Renal cortical epithelial cell (primary cell): Measurements from ENCODE around the gene CLEC4F. TPM values are rescaled to one million over a fixed set of nuclear protein-coding genes. Genes with fewer than 3 reads are reported as not detected.
A peak's percentile ranks its signal among the peaks of the same experiment; 100 is the strongest.

ENCODE experiments used
- DNase-seq: peaks from one replicate; pipeline ENCODE4 v3.0.0-alpha.2; 2011; ENCODE audit warnings: low read depth
- total RNA-seq: library from RNA; depleted of rRNA; stranded (reverse); fragments of >200 nt; gene quantifications from 2 replicates; pipeline ENCODE4 v1.2.3, GENCODE V29; 2014

The CLEC4F gene, protein sequence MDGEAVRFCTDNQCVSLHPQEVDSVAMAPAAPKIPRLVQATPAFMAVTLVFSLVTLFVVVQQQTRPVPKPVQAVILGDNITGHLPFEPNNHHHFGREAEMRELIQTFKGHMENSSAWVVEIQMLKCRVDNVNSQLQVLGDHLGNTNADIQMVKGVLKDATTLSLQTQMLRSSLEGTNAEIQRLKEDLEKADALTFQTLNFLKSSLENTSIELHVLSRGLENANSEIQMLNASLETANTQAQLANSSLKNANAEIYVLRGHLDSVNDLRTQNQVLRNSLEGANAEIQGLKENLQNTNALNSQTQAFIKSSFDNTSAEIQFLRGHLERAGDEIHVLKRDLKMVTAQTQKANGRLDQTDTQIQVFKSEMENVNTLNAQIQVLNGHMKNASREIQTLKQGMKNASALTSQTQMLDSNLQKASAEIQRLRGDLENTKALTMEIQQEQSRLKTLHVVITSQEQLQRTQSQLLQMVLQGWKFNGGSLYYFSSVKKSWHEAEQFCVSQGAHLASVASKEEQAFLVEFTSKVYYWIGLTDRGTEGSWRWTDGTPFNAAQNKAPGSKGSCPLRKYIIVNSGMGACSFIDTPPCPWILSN
- not detected in 2 replicates for total RNA-seq

- no peak for DNase-seq
Measured at GRCh38 chr2:70820499-70820898, at the start of gene CLEC4F. Gene CLEC4F (minus strand): TSS chr2:70820599. CDS start chr2:70820523, 76 bp downstream.

DNA sequence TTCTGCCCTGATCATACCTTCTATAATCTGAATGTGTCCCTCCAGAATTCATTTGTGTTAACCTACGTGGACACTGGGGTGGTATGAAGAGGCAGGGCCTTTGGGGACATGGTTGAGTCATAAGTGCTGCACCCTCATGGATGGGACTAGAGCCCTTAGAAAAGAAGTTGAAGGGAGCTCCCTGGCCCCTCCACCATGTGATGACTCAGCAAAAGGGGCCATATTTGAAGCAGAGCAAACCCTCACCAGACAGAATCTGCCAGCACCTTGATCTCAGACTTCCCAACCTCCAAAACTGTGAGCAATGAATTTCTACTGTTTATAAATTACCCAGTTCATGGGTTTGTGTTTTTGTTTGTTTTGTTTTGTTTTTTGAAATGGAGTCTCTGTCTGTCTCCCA, 48.6 kb upstream of the CLEC4F start:
- no peak for DNase-seq

DNA sequence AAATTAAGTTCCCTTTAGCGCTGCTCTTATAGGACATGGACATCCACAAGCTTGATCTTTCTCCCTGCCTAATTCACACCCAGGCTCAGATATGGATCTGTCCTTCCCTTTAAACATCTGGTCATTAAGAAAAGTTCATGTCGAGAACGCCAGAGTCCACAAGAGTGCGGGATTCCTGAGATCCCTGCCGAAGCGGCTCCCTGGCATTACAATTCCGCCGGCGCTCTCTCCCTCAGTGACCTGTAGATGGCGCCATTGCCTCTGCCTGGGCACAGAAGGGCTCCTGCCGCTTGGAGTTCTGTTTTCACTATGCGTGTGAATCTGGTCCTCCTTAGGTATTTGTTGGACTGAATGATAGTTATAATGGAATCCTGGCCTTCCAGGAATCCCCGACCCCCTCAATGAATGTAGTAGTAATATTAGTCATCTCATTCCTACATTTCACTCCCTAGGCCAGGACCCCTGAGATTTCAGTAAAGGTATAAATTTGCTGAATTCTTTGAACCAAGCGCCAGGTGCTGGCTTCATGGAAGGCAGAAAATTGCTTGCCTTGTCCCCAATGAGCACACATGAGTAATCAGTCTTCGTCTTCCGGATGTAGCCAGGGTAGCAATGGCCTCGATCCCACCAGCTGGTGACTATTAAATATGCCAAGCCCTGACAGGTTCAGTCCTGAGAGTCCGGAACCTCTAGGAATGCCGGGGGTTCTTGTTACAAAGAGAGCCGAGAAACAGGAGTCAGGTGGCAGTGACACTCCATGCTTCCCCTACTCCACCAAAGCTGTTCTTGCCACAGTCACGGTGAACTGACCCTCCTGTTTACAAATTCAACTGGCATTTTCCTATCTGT, 41.6 kb upstream of the CLEC4F start:
- DNase-seq = peak; percentile 50

- DNase-seq = no peak
Measured at GRCh38 chr2:70855667-70856066, 35.3 kb upstream of the CLEC4F start.

GRCh38 chr2:70854411-70854810, 34.0 kb upstream of the CLEC4F start:
- no peak for DNase-seq

DNA sequence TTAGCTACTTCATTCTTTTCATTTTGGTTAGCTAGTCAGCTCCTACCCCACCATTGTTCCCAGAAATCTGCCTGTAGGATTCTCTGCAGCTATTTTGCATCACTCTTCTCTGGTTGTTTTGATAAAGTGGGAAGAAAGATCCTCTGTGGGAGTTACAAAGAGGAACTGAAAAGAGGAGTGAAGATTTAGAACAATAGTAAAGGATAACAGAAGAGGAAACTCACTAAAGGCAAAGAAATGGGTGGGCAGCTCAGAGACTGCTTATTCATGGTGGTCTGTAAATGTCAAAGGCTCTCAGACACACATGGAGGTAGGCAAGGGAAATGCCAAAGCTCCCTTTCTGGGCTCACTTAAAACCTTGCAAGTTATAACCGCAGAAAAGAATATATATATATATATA, 32.4 kb upstream of the CLEC4F start:
- no peak for DNase-seq

DNA sequence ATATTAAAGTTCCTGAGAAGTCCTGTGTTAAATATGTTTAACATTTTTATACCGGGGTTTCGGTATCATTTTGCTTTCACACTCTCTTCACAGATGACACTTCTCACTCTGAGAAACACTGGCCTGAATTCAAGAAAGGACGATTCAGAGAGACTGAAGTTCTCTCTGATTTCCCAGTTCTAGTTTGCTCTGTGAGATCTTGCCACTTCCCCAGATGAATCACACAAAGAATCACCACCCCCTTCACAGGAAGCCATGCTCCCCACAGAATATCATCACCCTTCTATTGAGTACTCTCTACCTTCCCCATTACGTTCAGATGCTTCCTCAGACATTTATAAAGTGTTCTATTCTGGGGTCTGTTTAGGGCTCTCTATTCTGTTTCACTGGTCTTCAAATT, 31.3 kb upstream of the CLEC4F start:
- no peak for DNase-seq

- no peak for DNase-seq
Measured at GRCh38 chr2:70850925-70851324, 30.5 kb upstream of the CLEC4F start.

DNA sequence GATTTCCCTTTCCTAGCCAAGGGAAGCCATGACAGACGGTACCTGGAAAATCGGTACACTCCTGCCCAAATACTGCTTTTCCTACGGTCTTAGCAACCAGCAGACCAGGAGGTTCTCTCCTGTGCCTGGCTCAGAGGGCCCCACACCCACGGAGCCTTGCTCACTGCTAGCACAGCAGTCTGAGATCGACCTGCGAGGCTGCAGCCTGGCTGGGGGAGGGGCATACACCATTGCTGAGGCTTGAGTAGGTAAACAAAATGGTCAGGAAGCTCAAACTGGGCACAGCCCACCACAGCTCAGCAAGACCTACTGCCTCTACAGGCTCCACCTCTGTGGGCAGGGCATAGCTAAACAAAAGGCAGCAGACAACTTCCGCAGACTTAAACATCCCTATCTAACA, 22.0 kb upstream of the CLEC4F start:
- DNase-seq = no peak

DNA sequence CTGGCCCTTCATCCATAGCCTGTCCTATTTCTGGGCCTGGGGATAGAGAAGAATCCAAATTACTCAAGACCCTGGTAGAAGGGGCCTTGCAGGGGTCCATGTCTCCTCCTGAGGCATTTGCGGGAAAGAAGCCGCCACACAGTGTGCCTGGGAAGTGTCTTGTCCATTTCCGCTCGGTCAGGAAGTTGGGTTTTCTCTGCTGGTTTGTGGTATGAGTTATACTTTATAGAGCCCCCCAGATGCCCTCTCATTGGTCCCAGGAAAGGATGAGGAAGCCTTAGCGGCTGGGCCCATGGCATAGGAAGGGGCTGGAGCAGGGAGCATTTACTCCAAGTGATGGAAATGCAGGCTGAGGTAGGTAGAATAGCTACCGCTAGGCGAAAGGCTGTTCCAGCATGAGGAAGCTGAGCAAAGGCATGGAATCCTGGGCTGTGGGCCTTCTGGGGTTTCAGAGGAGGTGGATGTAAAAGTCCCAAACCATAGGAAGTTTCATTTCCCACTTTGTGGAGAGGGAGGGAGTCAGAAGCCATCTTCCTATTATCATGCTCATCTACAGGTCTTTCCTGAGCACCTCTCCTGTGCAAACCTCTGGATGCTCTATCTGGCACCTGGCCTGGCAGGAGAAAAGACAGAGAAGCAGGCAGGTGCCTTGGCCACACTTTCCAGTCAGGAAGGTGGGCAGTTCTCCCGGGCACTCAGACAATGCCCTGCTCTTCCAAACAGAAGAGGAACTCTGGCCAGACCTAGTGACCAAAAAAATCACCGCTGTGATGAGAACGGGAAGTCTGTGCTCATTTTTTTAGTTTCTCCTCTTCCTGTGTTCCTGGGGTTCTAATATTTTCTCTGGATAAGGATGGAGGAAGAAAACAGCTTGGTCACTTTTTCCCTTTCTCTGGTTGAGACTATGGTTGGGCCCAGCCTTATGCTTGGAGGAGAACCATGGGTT, 17.9 kb upstream of the CLEC4F start:
- no peak for DNase-seq

- no peak for DNase-seq
Measured at GRCh38 chr2:70835643-70836042, 15.2 kb upstream of the CLEC4F start, which contains the start of gene CD207. Gene CD207 (minus strand): TSS chr2:70835816. CDS start chr2:70835776, 40 bp downstream.

- DNase-seq = no peak
Measured at GRCh38 chr2:70834881-70835280, 14.5 kb upstream of the CLEC4F start.

DNA sequence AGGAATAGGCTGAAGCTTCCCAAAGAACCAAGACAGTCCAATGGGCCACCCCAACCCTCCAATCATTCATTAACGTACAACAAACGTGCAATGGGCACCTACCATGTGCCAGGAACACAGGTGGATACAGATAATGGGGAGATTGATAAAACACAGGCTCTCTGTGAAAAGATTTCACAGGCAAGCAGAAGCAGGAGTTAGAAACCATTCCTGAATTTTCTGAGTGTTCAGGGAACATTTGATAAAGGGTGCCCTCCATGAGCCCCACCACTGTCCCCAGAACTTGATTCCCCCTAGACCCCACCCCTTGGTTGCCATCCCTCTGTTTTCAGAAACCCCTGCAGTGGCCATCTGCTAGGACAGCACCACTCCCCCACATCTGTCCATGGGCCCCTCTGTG, 13.7 kb upstream of the CLEC4F start:
- DNase-seq = no peak

DNA sequence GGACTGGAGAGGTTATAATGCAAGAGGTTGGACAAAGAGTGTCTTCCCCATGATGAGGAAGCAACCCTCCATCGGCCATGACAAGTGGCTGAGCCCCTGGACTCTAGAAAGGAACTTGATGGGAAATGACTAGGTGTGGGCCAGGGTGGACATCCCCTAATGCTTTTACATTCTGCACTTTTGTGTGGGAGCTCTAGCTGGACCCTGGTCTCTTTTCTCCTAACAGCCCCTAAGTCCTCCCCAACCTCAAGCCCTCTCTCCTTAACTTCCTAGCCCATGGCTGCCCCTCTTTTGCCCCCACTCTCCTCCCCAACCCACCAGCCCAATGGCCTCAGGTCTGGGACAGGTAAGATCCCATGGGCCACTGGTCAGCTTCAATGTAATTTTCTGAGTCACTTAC, 12.8 kb upstream of the CLEC4F start:
- DNase-seq = no peak

GRCh38 chr2:70832386-70832785, 12.0 kb upstream of the CLEC4F start:
- DNase-seq = no peak

DNA sequence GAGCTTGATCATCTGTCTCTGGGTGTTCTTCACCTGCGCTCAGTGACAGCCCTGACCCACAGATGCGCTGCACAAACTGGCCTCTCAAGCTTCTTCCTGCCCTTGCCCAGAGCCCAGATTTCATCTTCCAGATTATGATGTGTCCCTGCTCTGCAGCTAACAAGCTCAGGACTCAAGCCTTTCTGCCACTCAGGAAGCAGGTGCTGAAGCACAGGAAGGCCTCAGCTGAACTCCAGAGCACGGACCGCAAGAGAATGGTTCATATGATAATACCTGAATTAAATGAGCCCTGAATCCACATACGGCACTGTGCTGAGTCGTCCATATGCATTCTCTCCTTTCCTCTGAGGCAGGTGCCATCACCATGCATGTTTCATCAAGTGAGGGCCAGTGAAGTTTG, 11.5 kb upstream of the CLEC4F start:
- no peak for DNase-seq

GRCh38 chr2:70830366-70830765, 10.0 kb upstream of the CLEC4F start:
- no peak for DNase-seq

- no peak for DNase-seq
Measured at GRCh38 chr2:70829916-70830315, 9.5 kb upstream of the CLEC4F start.

- DNase-seq = no peak
Measured at GRCh38 chr2:70828914-70829824, 8.8 kb upstream of the CLEC4F start.

DNA sequence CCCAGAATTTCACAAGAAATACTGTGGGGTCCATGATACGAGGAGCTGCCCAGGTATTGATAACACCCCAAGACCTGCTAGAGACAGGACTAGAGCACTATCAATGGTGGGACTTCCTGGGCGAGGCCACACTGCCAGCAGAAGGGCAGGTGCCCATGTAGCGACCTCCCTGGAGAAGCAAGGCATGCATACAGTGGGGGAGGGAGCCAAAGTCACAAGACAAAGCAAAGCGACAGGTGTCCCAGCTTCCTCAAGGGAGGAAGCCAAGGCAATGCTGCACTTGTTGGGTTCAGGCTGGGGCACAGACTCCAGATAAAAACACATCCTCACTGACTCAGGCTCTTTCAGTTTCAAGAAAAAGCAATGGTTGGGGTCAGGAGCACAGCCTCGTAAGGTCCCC, 7.7 kb upstream of the CLEC4F start:
- DNase-seq = no peak
